NCI-H526 (cell line): ENCODE results near the gene DLGAP5.

Experiments
- DNase-seq, 2 experiments: peaks; one replicate each; lab custom pipeline; 2025; lab: John Stamatoyannopoulos, UW

The DLGAP5 gene, protein sequence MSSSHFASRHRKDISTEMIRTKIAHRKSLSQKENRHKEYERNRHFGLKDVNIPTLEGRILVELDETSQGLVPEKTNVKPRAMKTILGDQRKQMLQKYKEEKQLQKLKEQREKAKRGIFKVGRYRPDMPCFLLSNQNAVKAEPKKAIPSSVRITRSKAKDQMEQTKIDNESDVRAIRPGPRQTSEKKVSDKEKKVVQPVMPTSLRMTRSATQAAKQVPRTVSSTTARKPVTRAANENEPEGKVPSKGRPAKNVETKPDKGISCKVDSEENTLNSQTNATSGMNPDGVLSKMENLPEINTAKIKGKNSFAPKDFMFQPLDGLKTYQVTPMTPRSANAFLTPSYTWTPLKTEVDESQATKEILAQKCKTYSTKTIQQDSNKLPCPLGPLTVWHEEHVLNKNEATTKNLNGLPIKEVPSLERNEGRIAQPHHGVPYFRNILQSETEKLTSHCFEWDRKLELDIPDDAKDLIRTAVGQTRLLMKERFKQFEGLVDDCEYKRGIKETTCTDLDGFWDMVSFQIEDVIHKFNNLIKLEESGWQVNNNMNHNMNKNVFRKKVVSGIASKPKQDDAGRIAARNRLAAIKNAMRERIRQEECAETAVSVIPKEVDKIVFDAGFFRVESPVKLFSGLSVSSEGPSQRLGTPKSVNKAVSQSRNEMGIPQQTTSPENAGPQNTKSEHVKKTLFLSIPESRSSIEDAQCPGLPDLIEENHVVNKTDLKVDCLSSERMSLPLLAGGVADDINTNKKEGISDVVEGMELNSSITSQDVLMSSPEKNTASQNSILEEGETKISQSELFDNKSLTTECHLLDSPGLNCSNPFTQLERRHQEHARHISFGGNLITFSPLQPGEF

DNA sequence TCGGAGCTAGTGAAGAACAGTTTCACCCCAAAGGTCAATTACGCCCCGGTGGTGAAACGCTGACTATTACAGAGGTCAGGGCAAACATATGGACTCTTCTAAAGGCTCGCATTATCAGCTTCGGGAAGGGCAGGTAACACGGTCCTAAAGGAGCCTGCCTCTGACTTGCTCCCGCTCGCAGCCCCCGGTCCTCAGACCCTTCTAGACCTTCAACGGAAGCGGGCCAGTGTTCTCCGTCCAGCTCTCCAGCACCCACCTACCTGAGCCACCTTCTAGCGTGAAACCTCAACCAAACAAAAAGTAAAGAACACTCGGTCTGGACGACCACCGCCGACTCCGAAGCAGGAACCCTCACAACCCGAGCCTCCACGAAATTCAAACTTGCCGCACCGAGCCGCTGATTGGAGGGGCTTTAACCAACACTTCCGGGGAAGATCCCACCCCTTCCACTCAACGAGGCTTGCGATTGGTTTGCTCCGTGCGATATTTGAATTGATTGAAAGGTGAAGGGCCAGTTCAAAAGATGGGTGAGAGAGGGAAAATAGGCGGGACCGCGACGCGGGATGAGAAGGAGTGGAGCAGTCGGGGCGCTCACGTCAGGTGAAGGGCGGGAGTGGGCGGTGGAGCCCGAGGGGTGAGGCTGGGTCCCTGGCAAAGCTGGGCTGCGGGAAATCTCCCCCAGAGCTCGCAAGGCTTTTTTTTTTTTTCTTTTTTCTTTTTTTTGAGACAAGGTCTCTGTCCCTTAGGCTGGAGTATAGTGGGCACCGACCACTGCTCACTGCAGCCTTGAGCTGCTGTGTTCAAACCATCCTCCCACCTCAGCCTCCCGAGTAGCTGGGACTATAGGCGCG is at the start of gene DLGAP5:
Gene DLGAP5, minus strand, starts transcription at position 383 of the 851 bp plus-strand sequence. CDS start 2,406 bp downstream, outside the sequence.
- peak; percentile 98 for DNase-seq

DNA sequence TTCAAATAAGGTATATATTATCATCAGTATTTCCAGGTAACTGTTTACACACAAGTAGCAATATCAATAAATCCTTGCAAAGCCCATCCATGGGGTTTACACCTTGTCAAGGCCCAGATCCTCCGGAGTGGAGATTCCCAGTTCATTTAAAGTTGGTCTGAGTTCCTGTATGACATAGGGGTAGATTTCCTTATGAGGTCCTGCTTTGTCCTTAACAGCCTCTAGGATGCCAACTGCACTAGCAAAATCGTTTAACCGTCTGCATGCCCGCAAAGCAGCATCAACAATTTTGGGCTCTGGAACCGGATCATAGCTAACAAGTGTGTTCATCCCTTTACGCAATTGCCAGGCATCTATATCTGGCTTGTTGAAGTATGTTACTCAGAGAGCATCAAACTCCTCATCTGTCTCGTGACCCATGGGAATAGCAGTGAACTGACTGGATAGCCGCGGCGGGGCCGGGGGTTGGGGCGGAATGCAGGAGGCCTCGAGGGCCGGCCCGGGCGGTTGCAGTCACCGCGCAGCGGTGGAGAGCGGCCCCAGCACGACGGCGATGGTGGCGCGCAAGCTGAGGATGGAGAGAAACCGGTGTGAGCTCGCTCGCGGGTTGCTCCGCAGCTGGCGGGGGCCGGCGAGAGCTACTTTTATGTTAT is 49.3 kb upstream of the DLGAP5 start:
- no peak for DNase-seq

DNA sequence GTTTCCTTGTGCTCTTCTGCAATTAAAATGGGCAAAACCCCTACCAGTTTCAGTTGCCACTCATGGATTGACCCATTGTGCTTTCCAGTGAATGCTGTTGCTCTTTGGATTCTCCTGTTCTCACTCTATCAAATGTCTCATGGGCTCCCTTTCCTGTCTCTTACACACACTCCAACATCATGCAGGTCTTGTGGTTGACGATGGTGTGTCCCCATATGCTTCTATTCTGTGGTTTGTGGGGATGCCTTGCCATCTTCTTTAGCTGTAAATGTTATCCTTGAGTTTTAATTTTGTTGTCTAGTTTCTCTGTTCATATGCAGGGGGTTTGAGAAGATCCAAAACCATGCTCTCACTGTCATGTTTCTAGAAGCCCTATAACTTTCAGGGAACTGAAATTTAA is 47.9 kb upstream of the DLGAP5 start:
- DNase-seq, result no peak

DNA sequence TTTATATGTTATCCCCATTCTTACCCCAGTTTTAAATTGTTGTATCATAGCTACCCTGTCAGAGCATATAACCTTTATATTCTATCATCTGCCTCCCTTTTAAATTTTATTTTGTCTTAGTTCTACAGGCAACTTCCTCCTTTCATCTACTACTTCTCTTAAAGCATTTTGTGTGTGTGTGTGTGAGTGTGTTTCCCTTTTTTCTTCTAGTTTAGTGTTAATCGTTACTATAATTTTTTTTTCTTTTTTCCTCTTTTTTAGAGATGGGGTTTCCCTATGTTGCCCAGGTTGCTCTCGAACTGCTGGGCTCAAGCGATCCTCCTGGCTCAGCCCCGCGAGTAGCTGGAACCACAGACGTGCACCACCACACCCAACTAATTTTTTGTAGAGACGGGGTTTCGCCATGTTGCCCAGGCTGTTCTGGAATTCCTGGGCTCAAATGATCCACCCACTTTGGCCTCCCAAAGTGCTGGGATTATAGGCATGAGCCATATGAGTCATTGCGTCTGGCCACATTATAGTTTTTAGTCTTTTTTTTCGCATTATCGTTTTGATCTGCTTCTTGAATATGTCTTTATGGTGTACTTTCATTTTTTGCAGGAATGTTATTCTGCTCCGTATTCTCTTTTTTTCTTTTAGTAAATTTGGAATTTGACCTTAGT is 46.8 kb upstream of the DLGAP5 start:
- DNase-seq, result no peak

DNA sequence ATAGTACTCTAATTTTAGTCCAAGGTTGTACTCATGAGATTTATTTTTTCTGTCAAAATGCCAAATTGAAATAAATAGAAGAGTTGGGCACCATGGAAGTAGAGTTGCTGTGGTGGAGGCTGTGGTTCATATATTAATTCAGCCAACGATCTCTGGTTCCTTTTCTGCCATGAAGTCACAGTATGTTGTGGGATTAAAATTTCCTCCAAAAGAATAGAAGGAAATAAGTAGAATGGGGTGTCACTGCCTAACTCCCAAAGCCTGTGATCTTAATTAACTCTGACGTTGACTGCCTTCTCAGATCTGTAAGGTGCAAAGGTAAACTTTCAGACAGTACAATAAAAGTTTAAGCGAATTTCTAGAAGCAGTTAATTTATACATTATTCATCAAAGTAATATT is 42.2 kb upstream of the DLGAP5 start:
- no peak for DNase-seq

DNA sequence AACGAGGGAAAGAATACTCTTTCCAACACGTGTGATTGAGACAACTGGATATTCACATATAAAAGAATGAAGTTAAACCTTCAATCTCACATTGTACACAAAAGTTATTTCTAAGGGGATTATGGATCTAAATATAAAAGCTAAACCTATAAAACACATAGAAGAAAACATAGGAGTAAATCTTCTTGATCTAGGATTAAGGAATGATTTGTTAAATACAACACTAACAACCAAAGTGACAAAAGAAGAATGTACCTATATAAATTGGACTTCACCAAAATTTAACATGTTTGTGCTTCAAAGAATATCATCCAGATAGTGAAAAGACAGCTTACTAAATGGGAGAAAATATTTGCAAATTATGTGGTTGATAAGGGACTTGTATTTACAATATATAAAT is 36.9 kb upstream of the DLGAP5 start:
- no peak for DNase-seq

DNA sequence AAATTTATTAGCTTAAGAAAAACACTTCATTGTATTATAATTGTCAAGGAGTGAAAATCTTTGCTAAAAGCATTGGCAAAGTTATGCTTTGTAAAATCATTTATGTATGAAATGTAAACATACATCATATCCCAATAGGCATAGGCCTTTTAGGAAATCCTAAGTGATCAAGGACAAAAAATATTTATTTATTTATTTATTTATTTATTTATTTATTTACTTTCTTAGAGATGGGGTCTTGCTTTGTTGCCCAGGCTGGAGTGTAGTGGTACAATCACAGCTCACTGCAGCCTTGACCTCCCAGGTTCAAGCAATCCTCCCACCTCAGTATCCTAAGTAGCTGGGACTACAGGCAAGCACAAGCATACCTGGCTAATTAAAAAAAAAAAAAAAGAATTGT is 32.0 kb upstream of the DLGAP5 start:
- no peak for DNase-seq

DNA sequence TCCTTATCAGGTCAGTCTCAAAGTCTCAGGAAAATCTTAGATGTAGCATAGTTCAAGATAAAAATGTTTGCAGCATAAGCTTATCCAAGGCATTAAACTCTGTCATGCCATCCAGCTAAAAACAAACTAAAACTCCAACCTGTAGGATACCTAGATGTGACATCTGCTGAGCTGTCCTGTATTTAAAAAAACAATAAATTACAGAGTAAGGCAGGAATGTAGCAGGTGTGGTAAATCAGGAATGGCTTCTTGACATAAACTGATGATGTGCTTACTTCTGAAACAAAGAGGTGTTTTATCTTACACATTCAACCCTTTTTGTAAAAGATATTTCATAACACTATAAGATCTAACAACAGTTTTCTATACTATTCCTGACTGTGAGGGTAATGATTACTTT is 30.6 kb upstream of the DLGAP5 start:
- no peak for DNase-seq

DNA sequence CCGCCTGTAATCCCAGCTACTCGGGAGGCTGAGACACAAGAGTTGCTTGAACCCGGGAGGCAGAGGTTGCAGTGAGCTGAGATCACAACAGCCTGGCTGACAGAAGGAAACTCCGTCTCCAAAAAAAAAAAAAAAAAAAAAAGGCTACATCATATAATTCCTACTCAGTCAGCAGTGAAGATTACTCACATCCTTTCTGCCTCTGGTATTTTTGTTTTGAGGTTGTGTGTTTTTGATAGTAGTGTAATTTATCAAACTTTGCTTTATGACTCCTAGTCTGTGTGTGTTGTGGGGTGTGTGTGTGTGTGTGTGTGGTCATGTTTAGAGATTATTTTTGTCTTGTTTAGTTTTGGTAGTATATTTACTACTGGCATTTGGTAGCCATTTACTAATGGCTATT is 29.8 kb upstream of the DLGAP5 start:
- no peak for DNase-seq

DNA sequence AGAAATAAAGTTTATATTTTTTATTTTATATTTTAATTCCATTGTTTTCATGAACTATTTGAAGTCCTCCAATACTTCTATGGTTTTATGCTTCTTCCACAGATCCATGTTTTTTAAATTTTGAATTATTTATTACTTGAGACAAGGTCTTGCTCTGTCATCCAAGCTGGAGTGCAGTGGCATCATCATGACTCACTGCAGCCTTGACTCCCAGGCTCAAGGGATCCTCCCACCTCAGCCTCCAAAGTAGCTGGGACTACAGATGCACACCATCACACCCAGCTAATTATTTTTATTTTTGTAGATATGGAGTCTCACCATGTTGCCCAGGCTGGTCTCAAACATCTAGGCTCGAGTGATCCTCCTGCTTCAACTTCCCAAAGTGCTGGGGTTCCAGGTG is 28.8 kb upstream of the DLGAP5 start:
- DNase-seq, result no peak

DNA sequence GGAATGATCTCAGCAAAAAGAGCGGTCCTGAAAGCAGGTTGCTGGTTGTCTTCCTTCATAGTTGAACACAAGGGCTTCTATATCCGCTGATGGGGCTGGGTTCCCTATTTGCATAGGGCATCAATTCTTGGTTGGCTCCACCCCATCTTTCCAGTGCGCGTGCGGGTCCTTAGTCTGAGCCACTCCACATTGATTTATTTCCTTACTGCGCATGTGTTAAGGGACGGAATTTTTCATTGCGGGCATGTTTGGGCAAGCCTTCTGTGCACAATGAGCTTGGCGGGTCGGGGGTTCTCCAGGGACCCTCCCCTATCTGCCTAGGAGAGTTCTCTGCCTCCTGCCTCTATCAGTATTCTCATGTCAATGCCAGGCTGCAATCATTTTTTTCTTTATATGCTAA is 21.2 kb upstream of the DLGAP5 start:
- DNase-seq, result peak; percentile 56 to 65

DNA sequence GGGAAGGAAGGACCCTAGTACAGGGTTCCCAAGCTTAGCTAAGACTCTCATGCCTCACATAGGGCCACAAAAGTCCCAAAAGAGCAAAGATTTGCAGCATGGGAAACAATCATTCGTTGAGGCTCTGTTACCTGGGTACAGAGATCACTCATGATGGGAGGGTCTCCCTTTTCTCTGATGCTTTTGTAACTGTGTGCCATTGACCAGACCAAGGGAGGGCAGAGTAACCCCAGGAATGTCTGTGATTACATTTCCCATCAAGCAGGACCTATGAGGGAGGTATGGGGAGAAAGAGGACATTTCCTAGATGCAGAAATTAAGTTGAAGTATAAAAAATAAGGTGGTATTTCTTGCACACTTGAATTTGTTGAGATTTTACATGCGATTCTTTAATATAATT is 16.4 kb upstream of the DLGAP5 start:
- DNase-seq, result no peak

DNA sequence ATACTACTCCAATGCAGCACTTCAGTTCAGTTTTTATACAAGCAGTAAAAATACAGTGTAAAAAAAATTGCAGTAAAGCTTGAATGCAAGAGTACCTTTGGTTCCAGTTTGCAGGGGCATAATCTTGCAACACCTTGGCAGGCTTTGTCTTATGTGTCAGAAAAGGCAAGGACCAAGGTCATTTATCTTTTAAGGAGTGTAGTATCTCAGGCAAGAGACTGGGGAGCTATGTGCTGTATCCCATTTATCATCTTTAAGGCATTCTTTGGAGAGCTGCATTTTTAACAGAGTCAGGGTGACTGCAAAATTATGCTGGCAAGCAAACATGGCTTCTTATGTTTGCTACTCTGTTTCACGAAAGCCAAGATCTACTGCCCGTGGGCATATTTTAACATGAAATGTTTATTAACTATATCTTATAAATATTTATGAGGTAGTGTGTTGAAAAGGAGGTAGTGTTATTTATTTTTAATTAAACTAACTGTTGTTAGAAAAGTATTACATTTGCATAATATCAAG is 14.8 kb upstream of the DLGAP5 start:
- DNase-seq, result no peak

DNA sequence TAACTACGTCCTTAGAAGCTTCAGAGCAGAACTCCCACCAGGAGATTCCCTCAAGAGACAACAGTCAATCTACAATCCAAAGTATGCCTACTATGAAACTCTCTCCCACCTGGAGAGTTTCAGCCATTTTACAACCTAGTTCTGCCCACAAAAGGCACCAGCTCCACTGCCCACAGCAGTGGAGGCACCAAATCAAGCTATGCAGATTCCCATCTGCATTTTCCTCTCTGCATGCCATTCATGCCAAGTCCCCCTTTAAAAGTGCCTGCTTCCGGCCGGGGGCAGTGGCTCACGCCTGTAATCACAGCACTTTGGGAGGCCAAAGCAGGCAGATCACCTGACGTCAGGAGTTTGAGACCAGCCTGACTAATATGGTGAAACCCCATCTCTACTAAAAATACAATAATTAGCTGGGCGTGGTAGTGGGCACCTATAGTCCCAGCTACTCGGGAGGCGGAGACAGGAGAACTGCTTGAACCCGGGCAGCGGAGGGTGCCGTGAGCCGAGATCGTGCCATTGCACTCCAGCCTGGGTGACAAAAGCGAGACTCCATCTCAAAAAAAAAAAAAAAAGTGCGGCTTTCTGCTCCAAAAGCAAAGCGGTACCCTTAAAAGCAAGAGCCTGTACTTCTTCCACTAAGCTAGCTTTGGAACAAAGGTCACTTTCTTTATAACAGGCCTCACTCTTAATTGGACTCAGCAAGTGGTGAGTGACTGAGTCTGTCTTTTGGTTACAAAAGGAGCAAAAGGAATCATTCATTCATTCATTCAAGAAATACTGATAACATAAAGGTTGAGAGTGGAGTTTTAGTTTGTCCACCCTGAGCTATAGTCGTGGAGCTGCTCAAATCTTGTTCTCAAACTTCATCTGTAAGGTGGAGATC is 10.1 kb upstream of the DLGAP5 start:
- DNase-seq, result no peak

DNA sequence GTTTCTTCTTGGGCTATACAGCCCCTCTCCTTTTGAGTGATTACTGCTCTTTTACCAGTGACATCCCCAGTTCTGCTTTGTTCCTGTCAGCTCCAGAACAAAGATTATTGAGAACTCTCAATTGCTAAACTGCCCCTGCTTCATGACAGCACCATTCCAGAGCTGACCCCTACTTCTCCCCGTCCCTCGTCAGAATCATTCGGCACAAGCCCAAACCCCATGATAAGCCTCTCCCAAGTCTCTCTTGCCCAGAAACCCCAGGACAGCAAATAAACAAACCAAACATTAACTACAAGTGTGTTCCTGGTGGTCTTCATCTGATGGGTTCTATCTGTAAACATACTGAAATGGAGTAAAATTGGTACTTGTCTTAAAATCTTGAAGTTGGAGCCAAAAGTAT is 9.3 kb upstream of the DLGAP5 start:
- DNase-seq, result no peak

DNA sequence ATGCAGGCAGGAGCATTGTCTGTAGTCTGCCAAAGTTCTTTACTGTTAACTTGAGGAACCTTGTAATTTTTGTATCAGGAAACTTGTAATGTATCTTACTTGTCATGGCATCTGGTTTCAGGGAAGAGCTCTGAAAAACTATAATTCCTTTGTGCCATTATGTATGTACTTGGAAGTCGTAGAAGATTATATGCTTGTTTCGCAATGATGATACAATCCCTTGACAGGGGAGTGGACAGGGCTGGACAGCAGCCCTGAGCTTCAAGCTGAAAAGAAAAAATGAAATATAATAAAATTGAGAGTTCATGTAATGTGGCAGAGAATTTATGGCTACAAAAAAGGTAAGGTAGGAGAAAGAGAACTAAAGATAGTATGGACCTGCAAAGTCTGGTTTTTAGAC is 7.4 kb upstream of the DLGAP5 start:
- DNase-seq, result no peak

DNA sequence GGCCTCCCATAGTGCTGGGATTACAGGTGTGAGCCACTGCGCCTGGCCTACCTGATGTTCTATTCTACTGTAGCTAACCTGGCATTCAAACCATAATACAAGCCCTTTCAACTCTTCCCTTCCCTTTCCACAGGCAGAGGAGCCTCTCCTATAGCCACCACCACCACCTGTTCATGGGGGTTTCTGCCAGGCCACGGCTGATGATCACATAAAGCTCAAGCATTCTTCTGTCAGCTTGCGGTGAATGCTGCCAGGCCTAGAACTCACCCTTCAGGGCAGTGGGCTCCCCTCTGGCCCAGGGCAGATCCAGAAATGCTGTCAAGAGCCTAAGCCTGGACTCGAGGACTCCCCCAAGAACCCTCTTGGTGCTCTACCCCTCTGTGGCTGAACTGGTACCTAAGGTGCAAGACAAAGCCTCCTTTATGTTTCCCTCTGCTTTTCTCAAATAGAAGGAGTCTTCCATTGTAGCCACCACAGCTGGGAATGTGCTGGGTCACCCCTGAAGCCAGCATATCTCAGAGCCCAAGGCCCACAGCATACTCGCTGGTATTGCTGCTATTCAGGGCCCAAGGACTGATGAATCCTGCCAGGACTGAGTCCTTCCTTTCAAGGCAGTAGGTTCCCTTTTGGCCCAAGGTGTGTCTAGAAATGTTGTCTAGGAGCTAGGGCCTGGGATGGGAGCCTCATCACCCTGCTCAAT is 3.4 kb upstream of the DLGAP5 start:
- DNase-seq, result no peak

DNA sequence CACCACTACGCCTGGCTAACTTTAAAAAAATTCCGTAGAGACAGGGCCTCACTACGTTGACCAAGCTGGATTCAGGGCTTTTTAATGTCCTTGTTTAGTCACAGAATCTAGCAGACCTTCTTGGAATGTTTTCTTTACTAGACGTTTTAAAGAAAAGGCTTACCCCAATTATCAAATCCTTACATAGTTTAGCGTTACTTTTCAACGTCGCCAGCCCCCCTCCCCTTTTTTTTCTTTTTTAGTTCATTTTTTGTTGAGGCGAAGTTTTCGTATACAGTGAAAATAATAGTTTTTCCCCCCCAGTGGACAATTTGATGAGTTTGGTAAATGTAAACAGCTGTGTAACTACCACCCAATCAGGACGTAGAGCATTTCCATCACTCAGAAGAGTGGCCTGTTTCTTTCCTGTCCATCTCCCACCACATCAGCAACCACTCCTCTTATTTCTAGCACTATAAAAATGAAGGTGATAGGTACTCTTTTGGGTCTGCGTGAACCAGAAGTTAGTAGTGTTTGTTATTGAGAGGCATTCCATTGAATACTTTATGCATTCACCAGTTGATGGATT is 753 bp upstream of the DLGAP5 start:
- no peak for DNase-seq

DNA sequence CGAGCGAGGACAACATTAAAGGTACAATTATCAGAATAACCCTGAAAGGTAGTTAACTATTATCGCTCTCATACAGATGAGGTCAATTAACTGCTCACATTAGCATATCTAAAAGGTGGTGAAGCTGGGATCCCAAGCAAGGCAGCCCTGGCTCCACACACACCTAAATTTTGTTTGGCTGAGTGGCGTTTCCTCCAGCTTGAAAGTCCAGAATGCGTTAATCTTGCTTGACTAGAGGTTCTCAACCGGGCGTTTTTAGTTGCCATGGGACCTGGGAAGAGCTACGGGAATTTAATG is 531 bp downstream of the DLGAP5 start:
- DNase-seq, result no peak
